Keratinocyte (primary cell): Measurements from ENCODE around the gene SHC3. TPM values are rescaled to one million over a fixed set of nuclear protein-coding genes. Genes with fewer than 3 reads are reported as not detected.

Experiments
- DNase-seq: peaks from one replicate; pipeline ENCODE4 v3.0.0-alpha.2; 2011; ENCODE audit warnings: low read depth, missing footprints, low spot score
- FAIRE-seq: peaks from 2 replicates; lab custom pipeline; 2011; peaks lifted over from hg19 to GRCh38; lab: Jason Lieb, UNC
- H2AFZ ChIP-seq: 2 replicates; pipeline ENCODE4 v1.6.0; 2012; ENCODE audit warnings: low read length, control low read depth, inconsistent platforms; ENCODE audit not compliant: control insufficient read depth
- H3K27ac ChIP-seq: 2 replicates; pipeline ENCODE4 v1.5.1; 2011; ENCODE audit warnings: low read length; ENCODE audit not compliant: control insufficient read depth, insufficient read depth
- H3K27me3 ChIP-seq: 3 replicates; pipeline ENCODE4 v1.6.0; 2011; ENCODE audit warnings: low read length; ENCODE audit not compliant: control insufficient read depth, insufficient read depth; ENCODE audit errors: extremely low read depth
- H3K36me3 ChIP-seq, 2 experiments: 2 replicates in 1 of 2; 3 replicates in 1 of 2; pipeline ENCODE4 v1.5.1; 2011; ENCODE audit warnings: low read length in 2 of 2, mild to moderate bottlenecking in 1 of 2; ENCODE audit not compliant: control insufficient read depth in 2 of 2, insufficient read depth in 2 of 2; ENCODE audit errors: extremely low read depth in 1 of 2
- H3K4me1 ChIP-seq: 3 replicates; pipeline ENCODE4 v1.5.1; 2011; ENCODE audit warnings: low read length; ENCODE audit not compliant: control insufficient read depth, insufficient read depth; ENCODE audit errors: extremely low read depth
- H3K4me2 ChIP-seq: 3 replicates; pipeline ENCODE4 v1.6.0; 2011; ENCODE audit warnings: low read depth, low read length; ENCODE audit not compliant: control insufficient read depth, insufficient read depth; ENCODE audit errors: extremely low read depth
- H3K4me3 ChIP-seq, 3 experiments: fragments of 200-600 bp in 1 of 3; sonication (generic) in 1 of 3; 2 replicates in 2 of 3; 3 replicates in 1 of 3; pipeline ENCODE4 v1.5.1; 2011 to 2016; ENCODE audit warnings: low read length in 3 of 3, mild to moderate bottlenecking in 3 of 3, control low read depth in 2 of 3, inconsistent platforms in 1 of 3, low read depth in 1 of 3, mixed read lengths in 1 of 3, mixed run types in 1 of 3, moderate library complexity in 1 of 3; ENCODE audit not compliant: control insufficient read depth in 2 of 3, insufficient read depth in 2 of 3; ENCODE audit errors: extremely low read depth in 1 of 3
- H3K79me2 ChIP-seq: 2 replicates; pipeline ENCODE4 v1.6.0; 2012; ENCODE audit warnings: low read length; ENCODE audit not compliant: control insufficient read depth, insufficient read depth
- H3K9ac ChIP-seq: 3 replicates; pipeline ENCODE4 v1.6.0; 2011; ENCODE audit warnings: low read length; ENCODE audit not compliant: control insufficient read depth, insufficient read depth; ENCODE audit errors: extremely low read depth
- H3K9me1 ChIP-seq: 3 replicates; pipeline ENCODE4 v1.6.0; 2011; ENCODE audit warnings: low read length; ENCODE audit not compliant: control insufficient read depth, insufficient read depth; ENCODE audit errors: extremely low read depth
- H3K9me3 ChIP-seq: 2 replicates; pipeline ENCODE4 v1.5.1; 2012; ENCODE audit warnings: low read depth, low read length; ENCODE audit not compliant: control insufficient read depth
- H4K20me1 ChIP-seq: 3 replicates; pipeline ENCODE4 v1.6.0; 2011; ENCODE audit warnings: low read length; ENCODE audit not compliant: control insufficient read depth, insufficient read depth; ENCODE audit errors: extremely low read depth
- CTCF ChIP-seq, 3 experiments: IDR thresholded peaks in 1 of 3; conservative IDR thresholded peaks in 1 of 3; optimal IDR thresholded peaks in 1 of 3; 2 replicates in 2 of 3; 3 replicates in 1 of 3; pipeline versions ENCODE3 to v1.5.1; 2011; ENCODE audit warnings: low read length in 3 of 3, mild to moderate bottlenecking in 3 of 3, moderate library complexity in 2 of 3, control low read depth in 1 of 3, inconsistent platforms in 1 of 3; ENCODE audit not compliant: insufficient read depth in 2 of 3; ENCODE audit errors: extremely low read depth in 1 of 3
- EZH2 ChIP-seq: IDR thresholded peaks from one replicate; pipeline ENCODE4 v1.6.1; 2012; ENCODE audit warnings: inconsistent platforms, mild to moderate bottlenecking, low read length, moderate library complexity
- dilution Hi-C: fragments of 300-500 bp; cut with MboI; formaldehyde crosslinking; loops from one replicate; pipeline ENCODE4 v1.7.0; 2020; ENCODE audit warnings: low sequenced_read_pairs; ENCODE audit not compliant: extremely low pct_ligation_motif_present
- polyA plus RNA-seq, 5 experiments: library from polyadenylated mRNA; depleted of rRNA in 3 of 5; stranded (reverse) in 3 of 5; stranded (forward) in 1 of 5; unstranded in 1 of 5; fragments of >200 nt; gene quantifications; 1 replicate in 1 of 5; 2 replicates in 3 of 5; 3 replicates in 1 of 5; pipeline versions ENCODE4 v1.2.1 to v1.2.3, GENCODE V29; 2011 to 2012; ENCODE audit warnings: missing spikeins in 2 of 5, low read depth in 1 of 5, low replicate concordance in 1 of 5

SHC3 gene
- polyA plus RNA-seq, 1 donor (not counting 4 experiments of a cell fraction or from before 2014, with no cell fraction given) = 0.03 TPM

GRCh38 chr9:89021154-89021803, 157.3 kb downstream of the SHC3 start:
- Histone ChIP-seq H3K4me1 (peaks cover 9% of the 10 kb centered on the region), H3K4me3 (no peak overlapping the region), H4K20me1 (no peaks in the 10 kb centered on the region), H3K9ac (no peak overlapping the region), H3K79me2 (no peaks in the 10 kb centered on the region), H3K36me3 (no peaks in the 10 kb centered on the region), H3K9me3 (no peaks in the 10 kb centered on the region), H3K27ac (no peak overlapping the region), H2AFZ (no peak overlapping the region), H3K27me3 (no peaks in the 10 kb centered on the region), H3K4me2 (no peak overlapping the region), H3K9me1 (no peaks in the 10 kb centered on the region)
- DNase-seq (no peak), FAIRE-seq (no peak)
- TF ChIP-seq CTCF (optimal IDR thresholded peaks at IDR 0.05 in 1 of 3, IDR thresholded peaks at IDR 0.05 in 1 of 3, conservative IDR thresholded peaks at IDR 0.05 in 1 of 3; ENCODE audit: extremely low read depth in 1 of 3, insufficient read depth in 2 of 3, low read length in 3 of 3) (no peak), EZH2 (no peak)
- dilution Hi-C loops = no loop called here

GRCh38 chr9:89020754-89021153, 157.9 kb downstream of the SHC3 start:
- no peaks in the 10 kb centered on the region for H3K79me2 ChIP-seq
- FAIRE-seq (no peak), DNase-seq (no peak)
- dilution Hi-C loops = no loop called here
- H3K9me1 ChIP-seq = no peaks in the 10 kb centered on the region
- no peak overlapping the region for H3K4me2 ChIP-seq
- no peaks in the 10 kb centered on the region for H4K20me1 ChIP-seq
- H3K9ac ChIP-seq = no peak overlapping the region
- H3K27ac ChIP-seq = no peak overlapping the region
- H3K9me3 ChIP-seq = no peaks in the 10 kb centered on the region
- no peak for TF ChIP-seq EZH2
- no peak for TF ChIP-seq CTCF (optimal IDR thresholded peaks at IDR 0.05 in 1 of 3, IDR thresholded peaks at IDR 0.05 in 1 of 3, conservative IDR thresholded peaks at IDR 0.05 in 1 of 3; ENCODE audit: extremely low read depth in 1 of 3, insufficient read depth in 2 of 3, low read length in 3 of 3)
- no peak overlapping the region for H3K4me3 ChIP-seq
- H3K4me1 ChIP-seq = peaks cover 9% of the 10 kb centered on the region
- no peaks in the 10 kb centered on the region for H3K27me3 ChIP-seq
- H3K36me3 ChIP-seq = no peaks in the 10 kb centered on the region
- H2AFZ ChIP-seq = no peak overlapping the region
